Progenitor cell of endocrine pancreas (in vitro differentiated cells): Measurements from ENCODE around the gene CCNI2. TPM values are rescaled to one million over a fixed set of nuclear protein-coding genes. Genes with fewer than 3 reads are reported as not detected.

Source experiments
- DNase-seq: peaks from one replicate; pipeline ENCODE4 v3.0.0; 2021; ENCODE audit warnings: low spot score; ENCODE audit not compliant: unreplicated experiment
- H3K27ac Mint-ChIP-seq: 2 replicates; pipeline ENCODE4 v1.8.0; 2021; ENCODE audit warnings: mild to moderate bottlenecking, moderate library complexity, mixed read lengths
- H3K27me3 Mint-ChIP-seq: 2 replicates; pipeline ENCODE4 v1.8.0; 2021; ENCODE audit warnings: mixed read lengths
- H3K36me3 Mint-ChIP-seq: 2 replicates; pipeline ENCODE4 v1.8.0; 2022; ENCODE audit warnings: mixed read lengths; ENCODE audit not compliant: insufficient read depth
- H3K4me1 Mint-ChIP-seq: 2 replicates; pipeline ENCODE4 v1.8.0; 2021; ENCODE audit warnings: low read depth, mixed read lengths
- H3K4me3 Mint-ChIP-seq: 2 replicates; pipeline ENCODE4 v1.8.0; 2021; ENCODE audit warnings: low read depth, mild to moderate bottlenecking, moderate library complexity, mixed read lengths
- H3K9me3 Mint-ChIP-seq: 2 replicates; pipeline ENCODE4 v1.8.0; 2021; ENCODE audit warnings: low read depth, mixed read lengths
- total RNA-seq: library from RNA; stranded (reverse); gene quantifications from 2 replicates; pipeline ENCODE4 v1.2.1, GENCODE V29; 2021
- TF ChIP-seq, protein P1 (sequence below): fragments of 200-600 bp; sonication (generic); IDR thresholded peaks from one replicate; pipeline ENCODE4 v1.5.0; 2021; ENCODE audit warnings: antibody characterized with exemption, mild to moderate bottlenecking; ENCODE audit not compliant: unreplicated experiment

Gene CCNI2
- total RNA-seq, 1 donor from 2014 or later: 0.36 TPM

DNA sequence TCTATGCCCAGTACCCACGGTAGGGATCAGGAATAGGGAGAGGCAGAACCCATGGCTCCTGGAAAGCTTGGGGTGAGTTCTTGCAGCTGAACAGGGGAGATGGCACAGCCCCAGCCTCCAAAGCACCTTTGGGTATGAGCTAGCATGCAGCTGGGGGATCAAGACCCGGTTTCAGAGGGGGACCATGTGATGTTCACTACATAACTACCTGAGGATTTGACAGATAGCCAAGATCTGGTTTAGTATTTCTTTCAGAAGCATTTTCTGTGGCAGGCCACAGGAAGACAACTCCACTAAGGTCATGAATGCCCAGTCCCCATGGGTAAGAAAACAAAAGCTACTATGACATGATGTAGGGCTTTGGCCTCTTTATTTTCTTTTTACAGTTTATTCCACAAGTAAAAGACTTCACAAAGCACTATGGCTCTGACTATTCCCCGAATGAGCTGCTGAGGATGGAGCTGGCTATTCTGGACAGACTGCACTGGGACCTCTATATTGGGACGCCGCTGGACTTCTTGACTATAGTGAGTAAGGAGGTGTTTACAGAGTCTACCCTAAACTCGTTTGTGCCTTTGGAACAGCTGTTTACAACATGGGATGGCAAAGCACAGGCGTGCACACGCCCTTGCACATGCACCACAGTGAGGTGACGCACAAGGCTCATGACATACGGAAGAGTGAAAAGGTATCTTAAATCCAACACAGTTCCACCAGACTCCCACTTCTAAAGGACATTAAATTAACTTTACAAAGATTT is 3.4 kb downstream of the CCNI2 start:
- Mint-ChIP-seq H3K27ac (no peak overlapping the region), H3K27me3 (peaks cover 45% of the 10 kb centered on the region)

DNA sequence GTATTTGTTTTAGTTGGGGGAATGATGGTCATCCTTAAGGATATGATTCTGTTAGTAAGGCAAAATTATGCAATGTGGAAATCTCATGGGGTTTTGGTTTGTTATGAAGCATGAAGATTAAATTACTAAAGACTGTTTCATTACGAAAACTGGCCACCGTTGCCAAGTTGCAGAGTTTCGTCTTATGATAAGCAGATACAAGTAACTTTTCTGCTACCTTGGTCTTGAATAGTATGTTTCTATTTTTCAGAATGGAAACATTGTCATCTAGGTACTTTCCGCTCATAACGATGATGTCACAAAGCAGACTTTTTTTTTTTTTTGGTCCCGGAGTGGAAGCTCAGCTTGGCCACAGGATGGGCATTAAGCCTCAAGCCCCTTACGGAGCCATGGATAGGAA is 4.2 kb downstream of the CCNI2 start:
- Mint-ChIP-seq H3K27me3 (peaks cover 37% of the 10 kb centered on the region), H3K36me3 (peaks cover 2% of the 10 kb centered on the region), H3K4me1 (no peaks in the 10 kb centered on the region), H3K27ac (no peak overlapping the region), H3K9me3 (no peaks in the 10 kb centered on the region), H3K4me3 (no peak overlapping the region)
- TF ChIP-seq, protein P1, sequence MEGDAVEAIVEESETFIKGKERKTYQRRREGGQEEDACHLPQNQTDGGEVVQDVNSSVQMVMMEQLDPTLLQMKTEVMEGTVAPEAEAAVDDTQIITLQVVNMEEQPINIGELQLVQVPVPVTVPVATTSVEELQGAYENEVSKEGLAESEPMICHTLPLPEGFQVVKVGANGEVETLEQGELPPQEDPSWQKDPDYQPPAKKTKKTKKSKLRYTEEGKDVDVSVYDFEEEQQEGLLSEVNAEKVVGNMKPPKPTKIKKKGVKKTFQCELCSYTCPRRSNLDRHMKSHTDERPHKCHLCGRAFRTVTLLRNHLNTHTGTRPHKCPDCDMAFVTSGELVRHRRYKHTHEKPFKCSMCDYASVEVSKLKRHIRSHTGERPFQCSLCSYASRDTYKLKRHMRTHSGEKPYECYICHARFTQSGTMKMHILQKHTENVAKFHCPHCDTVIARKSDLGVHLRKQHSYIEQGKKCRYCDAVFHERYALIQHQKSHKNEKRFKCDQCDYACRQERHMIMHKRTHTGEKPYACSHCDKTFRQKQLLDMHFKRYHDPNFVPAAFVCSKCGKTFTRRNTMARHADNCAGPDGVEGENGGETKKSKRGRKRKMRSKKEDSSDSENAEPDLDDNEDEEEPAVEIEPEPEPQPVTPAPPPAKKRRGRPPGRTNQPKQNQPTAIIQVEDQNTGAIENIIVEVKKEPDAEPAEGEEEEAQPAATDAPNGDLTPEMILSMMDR: no peak
- no peak for DNase-seq

More for the DNA sequence above, 3.4 kb downstream of the CCNI2 start:
- Mint-ChIP-seq H3K36me3 (no peaks in the 10 kb centered on the region), H3K4me3 (no peak overlapping the region), H3K9me3 (no peaks in the 10 kb centered on the region), H3K4me1 (no peaks in the 10 kb centered on the region)
- TF ChIP-seq, protein P1: no peak
- no peak for DNase-seq

DNA sequence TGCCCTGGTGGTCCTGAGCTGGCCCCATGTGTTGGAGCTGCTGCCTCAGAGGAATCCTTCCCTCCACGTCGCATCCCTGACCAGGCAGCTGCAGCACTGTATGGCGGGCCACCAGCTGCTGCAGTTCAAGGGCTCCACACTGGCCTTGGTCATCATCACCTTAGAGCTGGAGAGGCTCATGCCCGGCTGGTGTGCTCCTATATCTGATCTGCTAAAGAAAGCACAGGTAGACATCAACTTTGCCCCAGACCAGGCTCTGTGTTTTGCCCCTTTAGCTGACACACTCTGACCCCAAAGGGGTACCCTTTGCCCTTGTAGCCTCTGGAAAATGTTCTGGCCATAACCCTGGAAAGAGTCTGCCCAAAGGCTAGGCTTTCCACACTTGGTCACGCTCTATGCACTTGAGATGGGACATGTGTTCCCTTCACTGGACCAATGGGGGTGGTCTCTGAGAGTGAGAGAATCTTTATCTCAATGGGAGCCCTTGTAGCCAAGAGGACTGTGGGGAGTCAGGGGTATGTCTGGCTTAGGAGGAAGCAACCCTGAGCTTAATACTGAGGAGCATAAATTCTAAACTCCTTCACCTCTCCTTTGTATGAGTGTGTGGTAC is 4.8 kb downstream of the CCNI2 start:
- peaks cover 35% of the 10 kb centered on the region for H3K27me3 Mint-ChIP-seq
- peaks cover 2% of the 10 kb centered on the region for H3K36me3 Mint-ChIP-seq
- no peak overlapping the region for H3K4me3 Mint-ChIP-seq
- TF ChIP-seq, protein P1: no peak
- no peaks in the 10 kb centered on the region for H3K4me1 Mint-ChIP-seq
- H3K9me3 Mint-ChIP-seq: no peaks in the 10 kb centered on the region
- no peak overlapping the region for H3K27ac Mint-ChIP-seq
- DNase-seq: no peak

DNA sequence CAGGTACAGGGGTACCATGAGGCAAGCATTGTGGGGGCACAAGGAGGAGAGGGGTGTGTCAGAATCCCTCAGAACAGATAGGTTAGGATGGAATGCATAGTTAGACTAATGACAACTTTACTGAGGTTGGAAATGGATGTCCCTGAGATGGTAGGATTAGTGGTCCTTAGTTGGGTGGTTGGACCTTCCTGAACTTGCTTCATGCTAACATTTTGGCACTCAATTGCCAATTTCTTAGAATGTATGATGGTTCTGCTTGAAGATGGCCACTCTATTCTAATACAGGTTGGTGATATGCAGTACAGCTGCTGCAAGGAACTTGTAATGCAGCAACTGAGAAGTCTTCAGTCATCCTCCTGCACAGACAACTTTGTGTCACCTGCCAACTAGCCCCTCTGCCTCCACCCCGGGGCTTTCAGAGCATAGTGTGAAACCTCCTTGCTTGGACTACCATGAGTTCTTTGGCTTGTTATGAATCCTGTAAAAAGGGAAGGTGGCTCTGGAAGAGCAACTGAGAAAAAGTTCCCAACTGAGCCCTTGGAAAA is 5.4 kb downstream of the CCNI2 start:
- DNase-seq: no peak
- TF ChIP-seq, protein P1: no peak
- Mint-ChIP-seq H3K27ac (no peak overlapping the region), H3K4me1 (no peaks in the 10 kb centered on the region), H3K4me3 (no peak overlapping the region), H3K9me3 (no peaks in the 10 kb centered on the region), H3K27me3 (peaks cover 35% of the 10 kb centered on the region), H3K36me3 (peaks cover 4% of the 10 kb centered on the region)

DNA sequence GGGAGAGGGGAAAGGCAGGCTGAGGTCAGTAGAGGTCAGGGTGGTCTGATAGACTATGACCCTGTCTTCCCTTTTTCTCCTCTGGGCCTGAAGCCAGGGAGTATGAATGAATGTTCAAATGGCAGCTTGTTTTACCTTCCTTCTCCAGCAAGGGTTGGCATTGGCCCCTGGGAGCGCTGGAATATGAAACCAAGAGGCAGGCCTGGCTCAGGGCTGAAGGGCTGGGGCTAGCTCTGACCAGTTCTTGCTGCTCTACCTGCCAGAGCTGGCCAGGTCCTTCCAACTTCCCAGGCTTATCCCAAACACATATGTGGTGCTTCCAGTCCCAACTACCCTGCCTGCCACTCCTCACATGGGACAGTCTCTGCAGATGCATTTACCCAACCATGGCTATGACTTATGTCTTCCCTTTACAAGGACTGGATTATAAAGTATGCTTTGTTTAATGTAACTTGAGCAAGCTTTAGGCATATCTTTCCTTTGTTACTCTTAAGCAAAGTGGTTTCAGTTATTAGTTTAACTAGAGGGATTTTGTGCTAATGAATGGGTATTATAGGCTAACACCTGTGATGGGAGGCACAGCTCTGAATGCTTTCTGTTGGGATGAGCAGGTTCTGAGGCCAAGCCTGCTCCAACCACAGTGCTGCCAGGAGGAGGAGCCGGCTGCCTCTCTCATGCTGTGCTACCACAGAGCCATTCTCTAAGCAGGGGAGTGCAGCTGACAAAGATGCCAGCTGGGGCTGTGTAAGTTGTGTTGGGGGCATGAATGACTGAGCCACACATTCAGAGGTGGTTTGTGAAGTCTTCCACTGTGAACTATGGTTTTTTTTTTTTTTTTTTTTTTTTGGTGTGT is 6.1 kb downstream of the CCNI2 start:
- H3K4me1 Mint-ChIP-seq: no peaks in the 10 kb centered on the region
- no peaks in the 10 kb centered on the region for H3K9me3 Mint-ChIP-seq
- H3K36me3 Mint-ChIP-seq: peaks cover 5% of the 10 kb centered on the region
- DNase-seq: no peak
- peak overlapping the region; percentile 46 for H3K27ac Mint-ChIP-seq
- TF ChIP-seq, protein P1: no peak
- H3K4me3 Mint-ChIP-seq: no peak overlapping the region
- peaks cover 30% of the 10 kb centered on the region for H3K27me3 Mint-ChIP-seq
